Measurements from ENCODE around the gene CCKAR. TPM values are rescaled to one million over a fixed set of nuclear protein-coding genes. Genes with fewer than 3 reads are reported as not detected.

CCKAR gene
- total and polyA plus RNA-seq, 10 of the 15 experiments (the other 5 are each of a cell fraction or from before 2014, with no cell fraction given), result not detected

DNA sequence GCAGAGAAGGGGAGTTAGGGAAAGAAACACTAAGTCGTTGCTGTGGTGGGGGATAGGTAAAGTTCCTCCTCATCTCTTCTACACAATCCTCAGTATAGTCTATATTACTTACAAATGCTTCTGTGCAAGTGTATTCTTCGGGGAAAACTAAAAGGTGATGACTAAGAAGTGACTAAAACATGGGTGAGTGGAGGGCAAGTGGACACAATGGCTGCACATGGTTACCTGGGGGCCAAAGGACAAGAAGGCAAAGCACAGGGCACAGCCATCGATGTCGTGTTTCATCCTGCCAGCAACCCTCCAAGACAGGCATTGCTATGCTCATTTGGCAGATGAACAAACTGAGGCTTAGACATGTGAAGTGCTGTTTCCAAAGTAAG, 35.5 kb upstream of the CCKAR start (continued):
- TF ChIP-seq, protein P1, sequence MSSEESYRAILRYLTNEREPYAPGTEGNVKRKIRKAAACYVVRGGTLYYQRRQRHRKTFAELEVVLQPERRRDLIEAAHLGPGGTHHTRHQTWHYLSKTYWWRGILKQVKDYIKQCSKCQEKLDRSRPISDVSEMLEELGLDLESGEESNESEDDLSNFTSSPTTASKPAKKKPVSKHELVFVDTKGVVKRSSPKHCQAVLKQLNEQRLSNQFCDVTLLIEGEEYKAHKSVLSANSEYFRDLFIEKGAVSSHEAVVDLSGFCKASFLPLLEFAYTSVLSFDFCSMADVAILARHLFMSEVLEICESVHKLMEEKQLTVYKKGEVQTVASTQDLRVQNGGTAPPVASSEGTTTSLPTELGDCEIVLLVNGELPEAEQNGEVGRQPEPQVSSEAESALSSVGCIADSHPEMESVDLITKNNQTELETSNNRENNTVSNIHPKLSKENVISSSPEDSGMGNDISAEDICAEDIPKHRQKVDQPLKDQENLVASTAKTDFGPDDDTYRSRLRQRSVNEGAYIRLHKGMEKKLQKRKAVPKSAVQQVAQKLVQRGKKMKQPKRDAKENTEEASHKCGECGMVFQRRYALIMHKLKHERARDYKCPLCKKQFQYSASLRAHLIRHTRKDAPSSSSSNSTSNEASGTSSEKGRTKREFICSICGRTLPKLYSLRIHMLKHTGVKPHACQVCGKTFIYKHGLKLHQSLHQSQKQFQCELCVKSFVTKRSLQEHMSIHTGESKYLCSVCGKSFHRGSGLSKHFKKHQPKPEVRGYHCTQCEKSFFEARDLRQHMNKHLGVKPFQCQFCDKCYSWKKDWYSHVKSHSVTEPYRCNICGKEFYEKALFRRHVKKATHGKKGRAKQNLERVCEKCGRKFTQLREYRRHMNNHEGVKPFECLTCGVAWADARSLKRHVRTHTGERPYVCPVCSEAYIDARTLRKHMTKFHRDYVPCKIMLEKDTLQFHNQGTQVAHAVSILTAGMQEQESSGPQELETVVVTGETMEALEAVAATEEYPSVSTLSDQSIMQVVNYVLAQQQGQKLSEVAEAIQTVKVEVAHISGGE (CRISPR knock-in tag; IDR thresholded peaks at IDR 0.05), result no peak
- TF ChIP-seq, protein P2, sequence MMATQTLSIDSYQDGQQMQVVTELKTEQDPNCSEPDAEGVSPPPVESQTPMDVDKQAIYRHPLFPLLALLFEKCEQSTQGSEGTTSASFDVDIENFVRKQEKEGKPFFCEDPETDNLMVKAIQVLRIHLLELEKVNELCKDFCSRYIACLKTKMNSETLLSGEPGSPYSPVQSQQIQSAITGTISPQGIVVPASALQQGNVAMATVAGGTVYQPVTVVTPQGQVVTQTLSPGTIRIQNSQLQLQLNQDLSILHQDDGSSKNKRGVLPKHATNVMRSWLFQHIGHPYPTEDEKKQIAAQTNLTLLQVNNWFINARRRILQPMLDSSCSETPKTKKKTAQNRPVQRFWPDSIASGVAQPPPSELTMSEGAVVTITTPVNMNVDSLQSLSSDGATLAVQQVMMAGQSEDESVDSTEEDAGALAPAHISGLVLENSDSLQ (IDR thresholded peaks at IDR 0.05), result no peak
- TF ChIP-seq ZNF622 (IDR thresholded peaks at IDR 0.05), result no peak

DNA sequence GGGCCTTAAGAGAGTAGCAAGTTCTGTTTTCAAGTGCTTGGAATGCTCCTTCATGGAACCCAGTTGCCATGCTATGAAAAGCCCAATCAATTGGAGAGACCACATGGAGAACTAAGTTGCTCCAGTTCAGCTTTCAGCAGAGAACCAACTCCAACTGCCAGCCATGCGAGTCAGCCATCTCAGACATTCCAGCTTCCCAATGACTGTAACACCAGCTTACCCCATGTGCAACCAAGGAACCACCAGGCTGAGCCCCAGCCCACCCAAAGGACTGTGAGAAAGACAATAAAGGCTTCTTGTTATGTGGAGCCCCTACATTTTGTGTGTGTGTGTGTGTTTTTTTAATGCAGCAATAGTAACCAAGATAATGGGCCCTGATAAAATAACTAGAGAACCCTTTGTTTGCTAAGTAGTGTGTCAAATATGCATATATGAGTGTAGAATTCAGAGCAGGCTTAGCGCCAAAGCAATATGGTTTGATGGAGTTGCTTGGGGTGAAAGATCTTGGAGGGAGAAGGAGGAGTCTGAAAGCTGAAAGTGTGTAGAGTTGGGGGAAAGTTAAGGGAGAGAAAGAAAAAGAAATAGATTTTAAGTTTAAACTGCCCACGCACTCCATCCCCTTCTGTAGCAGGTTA, 35.0 kb upstream of the CCKAR start:
- ChIA-PET SMC1A (ENCODE audit: uncharacterized antibody, unreplicated experiment) (interaction anchor here (0.7 kb wide), 1 partner anchor 26 kb away, joined by 3 read pairs; no protein-coding TSS in a partner anchor), POLR2A (no interaction called here), RAD21 (ENCODE audit: unreplicated experiment) (no interaction called here), CTCF (interaction anchor here (1.6 kb wide), 1 partner anchor 12 kb away, joined by 4 read pairs; no protein-coding TSS in a partner anchor)
- no peak for FAIRE-seq
- DNase-seq (ENCODE audit: low read depth, low spot score), result no peak
- Histone ChIP-seq H3K79me2 (ENCODE audit: control insufficient read depth, insufficient read depth, low read length) (no peaks in the 10 kb centered on the region), H3K4me2 (ENCODE audit: control insufficient read depth, insufficient read depth) (no peak overlapping the region), H3K4me1 (ENCODE audit: control insufficient read depth, insufficient read depth, low read length) (no peaks in the 10 kb centered on the region), H3K9me3 (replicated peaks; ENCODE audit: control insufficient read depth, insufficient read depth, low read length) (no peaks in the 10 kb centered on the region), H3K27ac (ENCODE audit: control insufficient read depth, insufficient read depth) (no peak overlapping the region), H3K27me3 (replicated peaks in 1 of 2; ENCODE audit: control insufficient read depth in 2 of 2, insufficient read depth in 2 of 2, low read length in 1 of 2) (no peaks in the 10 kb centered on the region; a peak in 1 of 4 replicates), H3K36me3 (ENCODE audit: control insufficient read depth in 2 of 2, insufficient read depth in 2 of 2, low read length in 1 of 2) (no peaks in the 10 kb centered on the region), H3K4me3 (no peak overlapping the region), H4K20me1 (ENCODE audit: control insufficient read depth, insufficient read depth) (no peaks in the 10 kb centered on the region), H2AFZ (ENCODE audit: control insufficient read depth, low read depth, low read length) (no peak overlapping the region), H3K9ac (ENCODE audit: control insufficient read depth, insufficient read depth, low read length) (no peak overlapping the region)
- TF ChIP-seq ZNF384 (IDR thresholded peaks at IDR 0.05; ENCODE audit: borderline replicate concordance, low read depth, low read length) (no peak), ESRRA (IDR thresholded peaks at IDR 0.05; ENCODE audit: low read length) (no peak), RCOR1 (conservative IDR thresholded peaks at IDR 0.05; ENCODE audit: low read depth, low read length) (no peak), CHD1 (IDR thresholded peaks at IDR 0.05; ENCODE audit: low read depth, low read length) (no peak)
- TF ChIP-seq, protein P3, sequence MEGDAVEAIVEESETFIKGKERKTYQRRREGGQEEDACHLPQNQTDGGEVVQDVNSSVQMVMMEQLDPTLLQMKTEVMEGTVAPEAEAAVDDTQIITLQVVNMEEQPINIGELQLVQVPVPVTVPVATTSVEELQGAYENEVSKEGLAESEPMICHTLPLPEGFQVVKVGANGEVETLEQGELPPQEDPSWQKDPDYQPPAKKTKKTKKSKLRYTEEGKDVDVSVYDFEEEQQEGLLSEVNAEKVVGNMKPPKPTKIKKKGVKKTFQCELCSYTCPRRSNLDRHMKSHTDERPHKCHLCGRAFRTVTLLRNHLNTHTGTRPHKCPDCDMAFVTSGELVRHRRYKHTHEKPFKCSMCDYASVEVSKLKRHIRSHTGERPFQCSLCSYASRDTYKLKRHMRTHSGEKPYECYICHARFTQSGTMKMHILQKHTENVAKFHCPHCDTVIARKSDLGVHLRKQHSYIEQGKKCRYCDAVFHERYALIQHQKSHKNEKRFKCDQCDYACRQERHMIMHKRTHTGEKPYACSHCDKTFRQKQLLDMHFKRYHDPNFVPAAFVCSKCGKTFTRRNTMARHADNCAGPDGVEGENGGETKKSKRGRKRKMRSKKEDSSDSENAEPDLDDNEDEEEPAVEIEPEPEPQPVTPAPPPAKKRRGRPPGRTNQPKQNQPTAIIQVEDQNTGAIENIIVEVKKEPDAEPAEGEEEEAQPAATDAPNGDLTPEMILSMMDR (IDR thresholded peaks at IDR 0.05 in 2 of 3, conservative IDR thresholded peaks at IDR 0.05 in 1 of 3; ENCODE audit: control insufficient read depth in 2 of 3, extremely low read depth in 1 of 3, insufficient read depth in 1 of 3, low read depth in 3 of 3, low read length in 3 of 3), result no peak
- TF ChIP-seq, protein P4, sequence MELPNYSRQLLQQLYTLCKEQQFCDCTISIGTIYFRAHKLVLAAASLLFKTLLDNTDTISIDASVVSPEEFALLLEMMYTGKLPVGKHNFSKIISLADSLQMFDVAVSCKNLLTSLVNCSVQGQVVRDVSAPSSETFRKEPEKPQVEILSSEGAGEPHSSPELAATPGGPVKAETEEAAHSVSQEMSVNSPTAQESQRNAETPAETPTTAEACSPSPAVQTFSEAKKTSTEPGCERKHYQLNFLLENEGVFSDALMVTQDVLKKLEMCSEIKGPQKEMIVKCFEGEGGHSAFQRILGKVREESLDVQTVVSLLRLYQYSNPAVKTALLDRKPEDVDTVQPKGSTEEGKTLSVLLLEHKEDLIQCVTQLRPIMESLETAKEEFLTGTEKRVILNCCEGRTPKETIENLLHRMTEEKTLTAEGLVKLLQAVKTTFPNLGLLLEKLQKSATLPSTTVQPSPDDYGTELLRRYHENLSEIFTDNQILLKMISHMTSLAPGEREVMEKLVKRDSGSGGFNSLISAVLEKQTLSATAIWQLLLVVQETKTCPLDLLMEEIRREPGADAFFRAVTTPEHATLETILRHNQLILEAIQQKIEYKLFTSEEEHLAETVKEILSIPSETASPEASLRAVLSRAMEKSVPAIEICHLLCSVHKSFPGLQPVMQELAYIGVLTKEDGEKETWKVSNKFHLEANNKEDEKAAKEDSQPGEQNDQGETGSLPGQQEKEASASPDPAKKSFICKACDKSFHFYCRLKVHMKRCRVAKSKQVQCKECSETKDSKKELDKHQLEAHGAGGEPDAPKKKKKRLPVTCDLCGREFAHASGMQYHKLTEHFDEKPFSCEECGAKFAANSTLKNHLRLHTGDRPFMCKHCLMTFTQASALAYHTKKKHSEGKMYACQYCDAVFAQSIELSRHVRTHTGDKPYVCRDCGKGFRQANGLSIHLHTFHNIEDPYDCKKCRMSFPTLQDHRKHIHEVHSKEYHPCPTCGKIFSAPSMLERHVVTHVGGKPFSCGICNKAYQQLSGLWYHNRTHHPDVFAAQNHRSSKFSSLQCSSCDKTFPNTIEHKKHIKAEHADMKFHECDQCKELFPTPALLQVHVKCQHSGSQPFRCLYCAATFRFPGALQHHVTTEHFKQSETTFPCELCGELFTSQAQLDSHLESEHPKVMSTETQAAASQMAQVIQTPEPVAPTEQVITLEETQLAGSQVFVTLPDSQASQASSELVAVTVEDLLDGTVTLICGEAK (IDR thresholded peaks at IDR 0.05; ENCODE audit: borderline replicate concordance), result no peak
- ATAC-seq, result no peak
- WGBS (ENCODE audit: insufficient coverage, insufficient replicate concordance, low lambda C conversion rate, missing lambda C conversion rate), result 70% methylated on average over 3 of the region's 3 CpGs
- in situ Hi-C loops (cut with MboI) (no loop called here), intact Hi-C loops (cut with micrococcal nuclease; ENCODE audit: unreplicated experiment) (no loop called here)
- no TSS peak for BruUV-seq (replicated peaks)

Data from GM12878 (cell line).